Left lung (tissue), 10 donors: Measurements from ENCODE around the gene KCNV2. TPM values are rescaled to one million over a fixed set of nuclear protein-coding genes. Genes with fewer than 3 reads are reported as not detected.

ENCODE experiments used
- ATAC-seq: fragments of 200-7000 bp; cut with Tn5 transposase; one replicate; pipeline ENCODE4 v1.9.1; 2020; ENCODE audit warnings: moderate library complexity
- DNase-seq, 4 donors: peaks; one replicate each; pipeline ENCODE4 v3.0.0-alpha.2; 2013 to 2020
- H3K27ac ChIP-seq, 2 donors: fragments of 200-600 bp; sonication (generic) in 1 of 2; one replicate each; pipeline versions ENCODE4 v1.5.0 to v1.8.0; 2020 to 2021
- H3K27me3 ChIP-seq, 2 donors: fragments of 200-600 bp; sonication (generic) in 1 of 2; one replicate each; pipeline versions ENCODE4 v1.5.0 to v1.8.0; 2020 to 2021
- H3K36me3 ChIP-seq, 2 donors: fragments of 200-600 bp; sonication (generic) in 1 of 2; one replicate each; pipeline versions ENCODE4 v1.5.0 to v1.8.0; 2020 to 2021
- H3K4me1 ChIP-seq, 2 donors: fragments of 200-600 bp; one replicate each; pipeline ENCODE4 v1.8.0; 2021
- H3K4me3 ChIP-seq, 2 donors: fragments of 200-600 bp; sonication (generic) in 1 of 2; one replicate each; pipeline versions ENCODE4 v1.5.0 to v1.8.0; 2020 to 2021; ENCODE audit warnings: mild to moderate bottlenecking in 1 of 2
- H3K9me3 ChIP-seq, 2 donors: fragments of 200-600 bp; sonication (generic) in 1 of 2; one replicate each; pipeline versions ENCODE4 v1.5.0 to v1.8.0; 2020 to 2021
- CTCF ChIP-seq, 2 donors: fragments of 200-600 bp; sonication (generic) in 1 of 2; IDR thresholded peaks; one replicate each; pipeline versions ENCODE4 v1.5.0 to v1.8.0; 2021; ENCODE audit warnings: antibody characterized with exemption in 2 of 2
- intact Hi-C, 2 donors: fragments of 100-400 bp; cut with DNase I; formaldehyde crosslinking; loops; one replicate each; pipeline versions ENCODE4 v1.11.2 to v1.14.2; 2022
- polyA plus RNA-seq, 6 donors: library from polyadenylated mRNA; unstranded; fragments of 120-200 nt; gene quantifications; one replicate each; pipeline ENCODE4 v1.2.1, GENCODE V29; 2013; ENCODE audit not compliant: insufficient read length in 6 of 6
- total RNA-seq, 2 donors: library from RNA; stranded (reverse); fragmentation: NEBNext Ultra II Directional; extraction: Animal tissue kit (Norgen Biotek cat#: 25700); gene quantifications; one replicate each; pipeline ENCODE4 v1.2.1, GENCODE V29; 2021
- donor health status: DM: no; HTN: yes; CAD: no.
- donor health status: DM: no; HTN: no; CAD: no.

The KCNV2 gene
- total and polyA plus RNA-seq, 8 donors = 0.17 to 0.31 (median 0.25) TPM; not detected in 2

- Histone ChIP-seq H3K27ac (no peak overlapping the region), H3K9me3 (no peaks in the 10 kb centered on the region), H3K36me3 (no peaks in the 10 kb centered on the region), H3K27me3 (no peaks in the 10 kb centered on the region), H3K4me3 (no peak overlapping the region), H3K4me1 (no peaks in the 10 kb centered on the region)
- intact Hi-C loops = no loop called here
- TF ChIP-seq CTCF (IDR thresholded peaks at IDR 0.05) = no peak
- ATAC-seq = no peak
- DNase-seq = no peak
These were observed 26.1 kb upstream of the KCNV2 start for GRCh38 chr9:2691212-2691611.

GRCh38 chr9:2691626-2692025, 25.7 kb upstream of the KCNV2 start:
- no peak for ATAC-seq
- Histone ChIP-seq H3K27me3 (no peaks in the 10 kb centered on the region), H3K4me1 (no peaks in the 10 kb centered on the region), H3K27ac (no peak overlapping the region), H3K9me3 (no peaks in the 10 kb centered on the region), H3K36me3 (no peaks in the 10 kb centered on the region), H3K4me3 (no peak overlapping the region)
- intact Hi-C loops = no loop called here
- no peak for DNase-seq
- no peak for TF ChIP-seq CTCF (IDR thresholded peaks at IDR 0.05)

GRCh38 chr9:2693056-2693455, 24.3 kb upstream of the KCNV2 start:
- Histone ChIP-seq H3K9me3 (no peaks in the 10 kb centered on the region), H3K4me1 (no peaks in the 10 kb centered on the region), H3K4me3 (no peak overlapping the region), H3K36me3 (no peaks in the 10 kb centered on the region), H3K27ac (no peak overlapping the region), H3K27me3 (no peaks in the 10 kb centered on the region)
- ATAC-seq (no peak), DNase-seq (no peak)
- intact Hi-C loops = no loop called here
- no peak for TF ChIP-seq CTCF (IDR thresholded peaks at IDR 0.05)

GRCh38 chr9:2697492-2697891, 19.8 kb upstream of the KCNV2 start:
- no peak overlapping the region for H3K4me3 ChIP-seq
- H3K36me3 ChIP-seq = no peaks in the 10 kb centered on the region
- intact Hi-C loops = no loop called here
- H3K27me3 ChIP-seq = no peaks in the 10 kb centered on the region
- DNase-seq (no peak), ATAC-seq (no peak)
- no peaks in the 10 kb centered on the region for H3K4me1 ChIP-seq
- no peaks in the 10 kb centered on the region for H3K9me3 ChIP-seq
- no peak for TF ChIP-seq CTCF (IDR thresholded peaks at IDR 0.05)
- H3K27ac ChIP-seq = no peak overlapping the region

- intact Hi-C loops = no loop called here
- Histone ChIP-seq H3K9me3 (no peaks in the 10 kb centered on the region), H3K4me1 (no peaks in the 10 kb centered on the region), H3K4me3 (no peak overlapping the region), H3K27me3 (no peaks in the 10 kb centered on the region), H3K36me3 (no peaks in the 10 kb centered on the region), H3K27ac (no peak overlapping the region)
- no peak for TF ChIP-seq CTCF (IDR thresholded peaks at IDR 0.05)
- no peak for ATAC-seq
- DNase-seq = no peak
These were observed 16.9 kb upstream of the KCNV2 start for GRCh38 chr9:2700398-2700797.
